GM12873 (cell line): ENCODE results near the gene ALDH18A1.

Experiments
- CTCF ChIP-seq: IDR thresholded peaks from 2 replicates; pipeline ENCODE4 v1.5.1; 2012; ENCODE audit warnings: low read depth, mild to moderate bottlenecking, moderate library complexity, low read length, control low read depth; ENCODE audit not compliant: insufficient read depth; ENCODE audit errors: missing control alignments

Gene ALDH18A1

GRCh38 chr10:95648138-95648537 is 8.4 kb downstream of the ALDH18A1 start:
- TF ChIP-seq CTCF, result no peak

GRCh38 chr10:95646160-95646559 is 10.4 kb downstream of the ALDH18A1 start:
- no peak for TF ChIP-seq CTCF

GRCh38 chr10:95644901-95645300 is 11.6 kb downstream of the ALDH18A1 start:
- no peak for TF ChIP-seq CTCF

- TF ChIP-seq CTCF, result no peak
Observed at GRCh38 chr10:95640891-95641315, 15.6 kb downstream of the ALDH18A1 start.

GRCh38 chr10:95637911-95638310 is 18.6 kb downstream of the ALDH18A1 start:
- TF ChIP-seq CTCF, result no peak

- no peak for TF ChIP-seq CTCF
Observed at GRCh38 chr10:95637140-95637539, 19.4 kb downstream of the ALDH18A1 start.

- no peak for TF ChIP-seq CTCF
Observed at GRCh38 chr10:95635319-95635733, 21.2 kb downstream of the ALDH18A1 start.
